ENCODE data around the gene TPM2. TPM values are rescaled to one million over a fixed set of nuclear protein-coding genes. Genes with fewer than 3 reads are reported as not detected.

Gene TPM2
- total and polyA plus RNA-seq, 9 of the 15 experiments (the other 6 are each of a cell fraction or from before 2014, with no cell fraction given), result 0.28 to 16.1 (median 4.5) TPM

DNA sequence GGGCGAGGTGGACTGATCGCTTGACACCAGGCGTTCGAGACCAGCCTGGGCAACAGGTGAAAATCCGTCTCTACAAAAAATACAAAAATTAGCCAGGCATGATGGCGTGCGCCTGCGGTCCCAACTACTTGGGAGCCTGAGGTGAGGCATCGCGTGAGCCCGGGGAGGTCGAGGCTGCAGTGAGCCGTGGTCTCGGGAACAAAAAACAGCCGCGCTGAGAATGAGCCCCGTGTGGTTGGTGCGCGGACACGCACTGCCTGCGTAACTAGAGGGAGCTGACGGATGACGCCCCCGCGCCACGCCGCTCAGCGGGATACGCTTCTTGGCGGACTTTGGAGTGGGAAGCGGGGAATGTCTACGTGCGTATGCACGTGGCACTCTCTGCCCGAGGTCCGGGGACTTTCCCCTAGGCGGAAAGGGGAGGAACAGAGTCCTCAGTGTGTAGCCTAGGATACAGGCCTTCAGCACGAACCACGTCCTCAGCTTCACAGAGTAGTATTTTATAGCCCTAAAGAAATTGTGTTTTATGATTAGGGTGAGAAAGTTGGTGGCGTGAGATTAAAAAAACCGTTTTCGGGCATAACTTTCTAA, 32.1 kb downstream of the TPM2 start, which contains the start of gene RMRP (continued):
- TF ChIP-seq, protein P1, sequence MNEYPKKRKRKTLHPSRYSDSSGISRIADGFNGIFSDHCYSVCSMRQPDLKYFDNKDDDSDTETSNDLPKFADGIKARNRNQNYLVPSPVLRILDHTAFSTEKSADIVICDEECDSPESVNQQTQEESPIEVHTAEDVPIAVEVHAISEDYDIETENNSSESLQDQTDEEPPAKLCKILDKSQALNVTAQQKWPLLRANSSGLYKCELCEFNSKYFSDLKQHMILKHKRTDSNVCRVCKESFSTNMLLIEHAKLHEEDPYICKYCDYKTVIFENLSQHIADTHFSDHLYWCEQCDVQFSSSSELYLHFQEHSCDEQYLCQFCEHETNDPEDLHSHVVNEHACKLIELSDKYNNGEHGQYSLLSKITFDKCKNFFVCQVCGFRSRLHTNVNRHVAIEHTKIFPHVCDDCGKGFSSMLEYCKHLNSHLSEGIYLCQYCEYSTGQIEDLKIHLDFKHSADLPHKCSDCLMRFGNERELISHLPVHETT (CRISPR knock-in tag; conservative IDR thresholded peaks at IDR 0.05 in 1 of 2, IDR thresholded peaks at IDR 0.05 in 1 of 2), result peak in 1 of 2 experiments; percentile 63; a peak in 1 of 4 replicates
- TF ChIP-seq ZNF695 (CRISPR knock-in tag; IDR thresholded peaks at IDR 0.05), result no peak
- no peak for TF ChIP-seq NONO (IDR thresholded peaks at IDR 0.05; ENCODE audit: low read depth in 2 of 2, low read length in 1 of 2)
- TF ChIP-seq SREBF2 (CRISPR knock-in tag; IDR thresholded peaks at IDR 0.05), result no peak
- TF ChIP-seq REST (IDR thresholded peaks at IDR 0.05; ENCODE audit: borderline replicate concordance), result no peak
- TF ChIP-seq REST (CRISPR knock-in tag; IDR thresholded peaks at IDR 0.05; ENCODE audit: low read depth), result no peak
- peak; percentile 76 to 78 for TF ChIP-seq FOXK2 (conservative IDR thresholded peaks at IDR 0.05 in 1 of 2, IDR thresholded peaks at IDR 0.05 in 1 of 2; ENCODE audit: low read depth in 2 of 2)
- TF ChIP-seq DACH1 (IDR thresholded peaks at IDR 0.05; ENCODE audit: partially characterized antibody), result no peak
- TF ChIP-seq, protein P2, sequence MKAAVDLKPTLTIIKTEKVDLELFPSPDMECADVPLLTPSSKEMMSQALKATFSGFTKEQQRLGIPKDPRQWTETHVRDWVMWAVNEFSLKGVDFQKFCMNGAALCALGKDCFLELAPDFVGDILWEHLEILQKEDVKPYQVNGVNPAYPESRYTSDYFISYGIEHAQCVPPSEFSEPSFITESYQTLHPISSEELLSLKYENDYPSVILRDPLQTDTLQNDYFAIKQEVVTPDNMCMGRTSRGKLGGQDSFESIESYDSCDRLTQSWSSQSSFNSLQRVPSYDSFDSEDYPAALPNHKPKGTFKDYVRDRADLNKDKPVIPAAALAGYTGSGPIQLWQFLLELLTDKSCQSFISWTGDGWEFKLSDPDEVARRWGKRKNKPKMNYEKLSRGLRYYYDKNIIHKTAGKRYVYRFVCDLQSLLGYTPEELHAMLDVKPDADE (conservative IDR thresholded peaks at IDR 0.05; ENCODE audit: control insufficient read depth, low read depth, low read length), result 0 out of 2 replicates have a peak, but pooled peaks have one; percentile 73
- TF ChIP-seq, protein P3, sequence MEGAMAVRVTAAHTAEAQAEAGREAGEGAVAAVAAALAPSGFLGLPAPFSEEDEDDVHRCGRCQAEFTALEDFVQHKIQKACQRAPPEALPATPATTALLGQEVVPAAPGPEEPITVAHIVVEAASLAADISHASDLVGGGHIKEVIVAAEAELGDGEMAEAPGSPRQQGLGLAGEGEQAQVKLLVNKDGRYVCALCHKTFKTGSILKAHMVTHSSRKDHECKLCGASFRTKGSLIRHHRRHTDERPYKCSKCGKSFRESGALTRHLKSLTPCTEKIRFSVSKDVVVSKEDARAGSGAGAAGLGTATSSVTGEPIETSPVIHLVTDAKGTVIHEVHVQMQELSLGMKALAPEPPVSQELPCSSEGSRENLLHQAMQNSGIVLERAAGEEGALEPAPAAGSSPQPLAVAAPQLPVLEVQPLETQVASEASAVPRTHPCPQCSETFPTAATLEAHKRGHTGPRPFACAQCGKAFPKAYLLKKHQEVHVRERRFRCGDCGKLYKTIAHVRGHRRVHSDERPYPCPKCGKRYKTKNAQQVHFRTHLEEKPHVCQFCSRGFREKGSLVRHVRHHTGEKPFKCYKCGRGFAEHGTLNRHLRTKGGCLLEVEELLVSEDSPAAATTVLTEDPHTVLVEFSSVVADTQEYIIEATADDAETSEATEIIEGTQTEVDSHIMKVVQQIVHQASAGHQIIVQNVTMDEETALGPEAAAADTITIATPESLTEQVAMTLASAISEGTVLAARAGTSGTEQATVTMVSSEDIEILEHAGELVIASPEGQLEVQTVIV (CRISPR knock-in tag; IDR thresholded peaks at IDR 0.05; ENCODE audit: borderline replicate concordance), result no peak
- peak; percentile 80 for TF ChIP-seq FOXP1 (CRISPR knock-in tag; IDR thresholded peaks at IDR 0.05)
- peak; percentile 99 for TF ChIP-seq L3MBTL2 (IDR thresholded peaks at IDR 0.05)
- TF ChIP-seq SMARCA5 (IDR thresholded peaks at IDR 0.05), result peak; percentile 74
- TF ChIP-seq POLR3A (IDR thresholded peaks at IDR 0.05; ENCODE audit: borderline replicate concordance, extremely low read depth, insufficient read depth, insufficient read length), result peak; percentile 89
